Measurements from ENCODE around the gene APOL2.
"Not testable (repeated sequence)": the region's sequence is repeated elsewhere in the genome, so short reads cannot be mapped to it uniquely, and the experiment has no call there.

Gene APOL2

DNA sequence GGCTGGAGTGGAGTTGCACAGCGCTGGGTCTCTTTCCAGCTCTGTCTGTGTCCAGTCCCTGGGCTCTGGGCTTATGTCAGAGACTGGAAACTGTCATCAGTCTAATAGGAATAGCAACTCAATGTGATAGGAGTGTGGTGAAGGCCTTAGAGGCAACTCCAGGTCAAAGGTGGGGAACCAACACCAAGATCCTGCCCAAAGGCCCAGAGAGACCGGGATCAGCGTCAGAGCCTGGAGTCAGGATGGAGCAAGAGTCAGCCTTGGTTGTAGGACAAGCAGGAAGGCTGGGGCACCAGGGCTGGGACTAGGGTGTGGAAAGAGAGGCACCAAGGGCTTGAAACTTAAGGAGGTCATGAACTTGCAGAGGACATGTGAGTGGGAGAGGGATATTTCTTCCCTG, 23.0 kb upstream of the APOL2 start:
- not testable (repeated sequence) for DNase-seq

GRCh38 chr22:36261675-36262074, 22.3 kb upstream of the APOL2 start:
- not testable (repeated sequence) for DNase-seq

DNA sequence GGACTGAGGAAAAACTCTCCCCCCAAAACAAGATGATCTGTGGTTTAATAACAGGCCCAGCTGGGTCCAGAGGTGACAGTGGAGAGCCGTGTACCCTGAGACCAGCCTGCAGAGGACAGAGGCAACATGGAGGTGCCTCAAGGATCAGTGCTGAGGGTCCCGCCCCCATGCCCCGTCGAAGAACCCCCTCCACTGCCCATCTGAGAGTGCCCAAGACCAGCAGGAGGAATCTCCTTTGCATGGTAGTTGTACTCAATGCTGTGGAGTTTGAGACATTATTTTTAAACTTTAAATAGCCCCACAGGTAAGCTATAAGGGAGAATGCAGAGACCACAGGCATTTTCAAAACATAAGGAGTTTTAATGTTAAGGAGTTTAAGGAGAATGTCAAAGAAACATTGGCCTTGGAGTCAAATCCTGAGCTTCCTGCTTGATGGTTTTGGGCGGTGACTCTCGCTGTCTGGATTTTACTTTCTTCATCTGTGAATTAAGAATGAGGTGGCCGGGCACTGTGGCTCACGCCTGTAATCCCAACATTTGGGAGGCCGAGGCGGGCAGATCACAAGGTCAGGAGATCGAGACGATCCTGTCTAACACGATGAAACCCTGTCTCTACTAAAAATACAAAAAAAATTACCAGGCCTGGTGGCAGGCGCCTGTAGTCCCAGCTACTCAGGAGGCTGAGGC, 20.4 kb upstream of the APOL2 start:
- DNase-seq, result no peak

DNA sequence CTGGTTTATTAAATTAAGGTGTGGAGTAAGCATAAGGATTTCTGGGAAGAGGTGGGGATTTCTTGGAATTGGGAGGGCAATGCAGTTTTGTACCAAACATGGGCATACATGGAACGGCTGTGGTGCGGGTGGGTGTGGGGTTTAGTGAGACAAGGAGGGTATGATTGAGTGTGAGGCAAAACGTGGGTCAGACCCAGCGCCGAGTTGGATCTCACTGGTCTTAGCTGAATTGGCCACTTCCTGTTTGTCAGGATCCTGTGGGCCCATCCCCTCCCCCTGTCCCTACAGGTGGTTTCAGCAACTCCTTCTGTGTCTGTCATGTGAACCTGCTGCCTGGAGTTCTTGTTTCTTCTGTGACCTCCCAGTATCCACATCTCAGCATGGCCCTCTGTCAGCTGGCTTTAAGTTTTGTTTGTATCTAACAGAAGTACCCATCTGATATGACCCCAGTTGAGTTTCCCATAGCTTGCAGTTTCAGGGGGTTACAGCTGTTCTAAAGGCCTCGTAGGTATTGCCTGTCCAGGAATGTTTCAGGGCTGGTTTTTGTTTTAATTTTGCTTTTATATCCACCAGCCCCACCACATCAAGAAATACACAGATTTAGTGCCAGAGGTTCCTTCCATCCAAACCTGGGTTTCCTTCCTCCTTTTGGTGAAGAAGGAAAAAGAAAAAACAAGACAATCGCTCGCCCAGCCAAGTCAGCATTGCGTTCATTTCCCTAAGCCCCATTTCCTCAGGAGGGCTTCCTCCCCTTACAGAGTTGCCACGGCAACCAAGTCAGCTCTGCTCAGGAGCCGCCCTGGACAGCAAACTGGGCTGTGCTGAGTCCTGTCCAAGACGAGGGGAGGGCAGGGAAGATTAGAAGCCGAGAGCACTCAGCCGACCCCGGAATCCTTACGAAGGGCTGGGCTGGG, 19.6 kb upstream of the APOL2 start:
- peak; percentile 91 for DNase-seq

- DNase-seq, result peak; percentile 43
Observed at GRCh38 chr22:36257948-36258670, 18.8 kb upstream of the APOL2 start.

DNA sequence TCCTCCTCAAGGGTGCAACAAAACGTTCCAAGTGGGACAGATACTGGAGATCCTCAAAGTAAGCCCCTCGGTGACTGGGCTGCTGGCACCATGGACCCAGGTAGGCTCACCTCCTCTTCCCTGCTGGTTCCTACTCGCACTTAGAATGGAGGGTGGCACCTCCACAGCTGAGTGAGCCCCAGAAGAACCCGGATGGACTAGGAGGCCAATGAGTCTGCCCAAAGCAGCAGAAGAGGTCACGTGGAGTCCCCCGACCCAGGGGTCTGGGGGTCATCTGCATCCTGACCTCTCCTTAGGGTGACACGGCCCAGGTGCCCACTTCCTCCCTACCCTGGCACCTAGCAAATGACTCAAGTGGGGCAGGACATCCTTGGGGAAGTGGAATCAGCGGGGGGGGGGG, 18.0 kb upstream of the APOL2 start:
- DNase-seq, result no peak

DNA sequence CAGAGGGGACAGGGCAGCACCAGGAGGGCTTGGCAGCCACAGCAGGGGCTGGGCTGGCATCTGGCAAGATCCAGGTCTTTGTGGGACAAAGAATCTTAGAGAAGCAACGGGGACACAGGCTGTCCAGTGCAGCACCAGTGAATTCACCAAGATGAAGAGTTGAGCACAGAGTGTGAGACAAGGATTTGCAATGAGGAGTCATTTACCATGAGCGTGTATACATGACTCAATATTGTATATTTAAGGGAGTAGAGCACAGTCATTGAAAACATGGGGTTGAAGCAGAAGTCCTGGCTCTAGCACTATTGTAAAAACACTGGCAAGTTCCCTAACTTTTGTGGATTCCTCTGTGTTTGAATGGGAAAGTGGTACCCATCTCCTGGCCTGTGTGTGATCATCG, 17.2 kb upstream of the APOL2 start:
- DNase-seq, result no peak

GRCh38 chr22:36255572-36255971, 16.2 kb upstream of the APOL2 start:
- DNase-seq, result not testable (repeated sequence)

DNA sequence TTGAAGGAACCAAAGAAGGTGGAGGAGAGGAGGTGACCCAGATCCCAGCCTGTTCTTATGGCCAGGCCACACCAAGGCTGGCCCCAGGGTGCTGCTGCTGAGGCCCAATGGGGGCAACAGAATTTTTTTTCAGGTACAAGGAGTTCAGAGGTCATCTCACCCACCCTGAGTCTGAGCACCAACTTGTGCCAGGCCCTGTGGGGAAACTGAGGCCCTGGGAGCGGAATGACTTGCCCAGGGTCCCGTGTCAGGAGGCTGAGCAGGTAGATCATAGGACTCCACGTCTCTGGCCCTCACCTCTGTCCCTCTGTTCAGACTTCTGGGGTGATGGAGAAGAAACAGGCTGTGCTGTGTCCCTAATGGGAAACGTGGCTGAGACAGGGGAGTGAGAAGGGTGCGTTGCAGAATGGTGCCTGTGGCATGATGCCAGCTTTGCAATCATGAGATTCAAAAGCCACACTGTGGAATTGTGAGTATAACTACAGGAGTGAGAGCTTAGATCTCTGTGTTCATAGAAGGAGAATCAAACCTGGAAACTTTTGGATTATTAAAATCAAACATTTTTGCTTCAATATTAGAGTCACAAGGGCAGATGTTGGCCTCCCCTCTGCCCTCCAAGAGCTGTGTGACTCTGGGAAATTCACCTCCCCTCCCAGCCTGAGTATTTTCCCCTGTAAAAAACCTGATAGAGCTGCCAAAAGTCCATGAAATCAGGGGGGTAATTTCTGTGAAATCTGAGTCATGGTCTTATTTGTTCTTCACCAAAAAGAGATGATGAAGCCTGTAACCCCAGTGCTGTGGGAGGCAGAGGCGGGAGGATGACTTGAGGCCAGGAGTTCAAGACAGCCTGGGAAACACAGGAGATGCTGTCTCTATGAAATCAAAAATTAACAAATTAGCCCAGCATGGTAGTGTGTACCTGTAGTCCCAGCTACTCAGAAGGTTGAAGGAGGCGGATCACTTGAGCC, 14.5 kb upstream of the APOL2 start:
- DNase-seq, result no peak

GRCh38 chr22:36252754-36253522, 13.6 kb upstream of the APOL2 start, which contains the start of gene APOL1:
Gene APOL1 (plus strand): TSS chr22:36253133. CDS start chr22:36254956, 1,823 bp downstream.
- peak; percentile 66 for DNase-seq

- not testable (repeated sequence) for DNase-seq
Observed at GRCh38 chr22:36251979-36252608, 12.8 kb upstream of the APOL2 start.

DNA sequence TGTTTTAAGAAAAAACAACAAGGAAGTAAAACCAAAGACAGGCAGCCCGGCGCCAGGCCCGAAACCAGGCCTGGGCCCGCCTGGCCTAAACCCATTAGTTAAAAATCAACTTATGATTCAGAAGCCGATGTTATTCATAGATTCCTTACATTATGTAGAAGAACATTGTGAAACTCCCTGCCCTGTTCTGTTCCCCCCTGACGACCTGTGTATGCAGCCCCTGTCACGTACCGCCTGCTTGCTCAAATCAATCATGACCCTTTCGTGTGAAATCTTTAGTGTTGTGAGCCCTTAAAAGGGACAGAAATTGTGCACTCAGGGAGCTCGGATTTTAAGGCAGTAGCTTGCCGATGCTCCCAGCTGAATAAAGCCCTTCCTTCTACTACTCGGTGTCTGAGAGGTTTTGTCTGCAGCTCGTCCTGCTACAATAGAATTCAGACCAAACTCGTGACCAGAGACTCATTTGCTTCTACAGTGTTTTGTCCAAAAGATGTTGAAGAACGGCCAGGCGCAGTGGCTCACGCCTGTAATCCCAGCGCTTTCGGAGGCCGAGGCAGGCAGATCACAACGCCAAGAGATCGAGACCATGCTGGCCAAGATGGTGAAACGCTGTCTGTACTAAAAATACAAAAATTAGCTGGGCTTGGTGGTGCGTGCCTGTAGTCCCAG, 11.1 kb upstream of the APOL2 start:
- not testable (repeated sequence) for DNase-seq

- no peak for DNase-seq
Observed at GRCh38 chr22:36249160-36249559, 9.8 kb upstream of the APOL2 start.

GRCh38 chr22:36247955-36248354, 8.6 kb upstream of the APOL2 start:
- DNase-seq, result no peak

- DNase-seq, result no peak
Observed at GRCh38 chr22:36246718-36247117, 7.4 kb upstream of the APOL2 start.

DNA sequence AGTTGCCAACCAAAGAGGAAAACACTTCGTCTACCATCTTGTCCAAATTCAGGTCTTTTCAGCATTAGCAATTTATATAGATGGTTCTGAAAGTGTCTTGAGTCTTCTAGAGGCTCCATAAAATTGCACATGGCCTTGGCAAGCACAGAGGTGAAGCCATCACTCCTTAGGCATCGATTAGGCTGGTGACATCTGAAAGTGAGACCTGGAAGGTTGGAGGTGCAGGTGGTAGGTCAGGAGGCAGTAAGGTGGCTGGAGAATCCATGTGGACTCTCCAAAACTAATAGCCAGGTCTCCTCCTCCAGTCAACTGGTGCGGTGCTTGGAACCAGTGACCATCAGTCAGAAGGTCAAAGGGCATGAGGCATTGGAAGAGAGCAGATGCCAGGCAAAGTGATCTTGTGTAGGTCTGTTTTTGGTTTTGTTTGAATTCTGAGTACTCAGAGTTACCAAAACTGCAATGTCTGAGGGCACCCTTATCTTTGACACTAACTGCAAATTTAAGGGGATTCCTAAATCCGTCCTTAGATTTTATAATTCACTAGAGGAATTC, 6.6 kb upstream of the APOL2 start:
- no peak for DNase-seq

DNA sequence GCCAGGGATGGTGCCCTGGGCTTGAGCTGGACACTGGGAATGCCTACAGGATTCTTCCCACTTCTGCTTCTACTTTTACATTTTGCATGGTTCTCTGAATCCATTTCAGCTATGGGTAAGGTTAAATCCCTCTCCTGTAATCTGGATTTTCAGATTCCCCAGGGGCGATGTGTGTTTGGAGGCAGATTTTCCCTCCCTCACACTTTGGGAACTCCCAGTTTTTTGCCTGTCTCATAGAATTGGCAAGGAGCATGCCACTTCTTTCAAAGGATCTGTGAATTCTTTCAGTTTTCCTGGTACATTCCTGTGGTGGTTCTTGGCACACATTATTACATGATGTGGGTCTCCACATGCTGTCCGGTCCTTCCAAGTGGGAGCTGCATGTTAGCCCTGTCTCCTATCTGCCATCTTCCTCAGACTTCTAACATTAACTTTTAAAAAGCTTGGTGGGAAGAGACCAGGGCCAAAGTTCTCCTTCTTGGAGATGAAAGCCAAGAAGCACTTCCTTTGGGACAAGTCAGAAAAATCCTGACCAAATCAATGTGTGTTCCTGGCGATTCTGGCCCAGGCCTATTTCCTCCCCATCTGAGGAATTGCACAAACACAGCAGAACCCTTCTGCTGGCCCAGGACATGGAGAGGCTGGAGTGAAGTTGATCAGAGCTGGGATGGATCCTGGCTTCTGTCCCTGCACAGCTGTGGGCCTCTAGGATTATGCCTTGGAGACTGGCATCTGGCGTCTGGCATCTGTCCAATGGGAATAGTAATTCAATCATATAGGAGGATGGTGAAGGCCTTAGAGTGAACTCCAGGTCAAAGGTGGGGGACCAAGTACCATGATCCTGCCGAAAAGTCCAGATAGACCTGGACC, 5.4 kb upstream of the APOL2 start:
- no peak for DNase-seq

- DNase-seq, result no peak
Observed at GRCh38 chr22:36243986-36244385, 4.7 kb upstream of the APOL2 start.

DNA sequence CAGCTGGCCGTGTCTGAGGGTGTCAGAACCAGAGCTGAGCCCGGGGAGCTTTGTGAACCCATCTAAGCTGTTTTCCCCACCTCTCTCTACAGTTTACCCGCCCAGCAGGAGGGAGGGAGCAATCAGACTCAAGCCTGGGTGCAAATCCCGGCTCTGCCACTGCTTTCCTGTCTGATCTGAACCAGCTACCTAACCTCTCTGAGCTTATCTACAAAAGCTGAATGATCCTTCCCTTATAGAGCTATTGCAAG, 252 bp downstream of the APOL2 start:
- DNase-seq, result peak; percentile 18
